CD14-positive monocyte (primary cell): Measurements from ENCODE around the gene WWOX. TPM values are rescaled to one million over a fixed set of nuclear protein-coding genes. Genes with fewer than 3 reads are reported as not detected.
A peak's percentile ranks its signal among the peaks of the same experiment; 100 is the strongest.

Source experiments
- DNase-seq, 3 donors: peaks; one replicate each; pipeline ENCODE4 v3.0.0-alpha.2; 2011 to 2022
- H2AFZ ChIP-seq: 2 replicates; pipeline ENCODE4 v1.6.0; 2012; ENCODE audit warnings: mild to moderate bottlenecking, low read depth, low read length, inconsistent platforms; ENCODE audit not compliant: insufficient read depth, poor library complexity, severe bottlenecking
- H3K27ac ChIP-seq, 2 donors: 1 replicate in 1 of 2; 2 replicates in 1 of 2; pipeline ENCODE4 v1.5.1; 2012 to 2013; ENCODE audit warnings: low read length in 2 of 2, control low read depth in 1 of 2, inconsistent platforms in 1 of 2, low read depth in 1 of 2, mild to moderate bottlenecking in 1 of 2
- H3K27me3 ChIP-seq, 2 donors: one replicate each; pipeline versions ENCODE4 v1.6.0 to v1.6.1; 2011 to 2013; ENCODE audit warnings: low read length in 2 of 2; ENCODE audit not compliant: control insufficient read depth in 2 of 2, insufficient read depth in 2 of 2
- H3K36me3 ChIP-seq, 2 donors: replicated peaks in 1 of 2; 1 replicate in 1 of 2; 2 replicates in 1 of 2; pipeline versions ENCODE4 v1.5.1 to v1.6.1; 2012 to 2013; ENCODE audit warnings: low read length in 2 of 2, control low read depth in 1 of 2, inconsistent platforms in 1 of 2, mild to moderate bottlenecking in 1 of 2; ENCODE audit not compliant: insufficient read depth in 2 of 2, control insufficient read depth in 1 of 2
- H3K4me1 ChIP-seq, 2 donors: 1 replicate in 1 of 2; 2 replicates in 1 of 2; pipeline versions ENCODE4 v1.5.1 to v1.6.1; 2012 to 2013; ENCODE audit warnings: low read length in 2 of 2, control low read depth in 1 of 2, inconsistent platforms in 1 of 2, mild to moderate bottlenecking in 1 of 2, moderate library complexity in 1 of 2; ENCODE audit not compliant: insufficient read depth in 2 of 2, control insufficient read depth in 1 of 2
- H3K4me2 ChIP-seq: replicated peaks from 2 replicates; pipeline ENCODE3; 2012; ENCODE audit warnings: low read length, moderate library complexity, mild to moderate bottlenecking; ENCODE audit not compliant: poor library complexity, severe bottlenecking; ENCODE audit errors: extremely low read depth
- H3K4me3 ChIP-seq, 3 experiments: fragments of 200-600 bp in 1 of 3; sonication (generic) in 1 of 3; replicated peaks in 1 of 3; 1 replicate in 2 of 3; 2 replicates in 1 of 3; pipeline ENCODE4 v1.5.1; 2011 to 2013; ENCODE audit warnings: low read length in 3 of 3, mild to moderate bottlenecking in 3 of 3, control low read depth in 2 of 3, low read depth in 2 of 3, inconsistent platforms in 1 of 3, moderate library complexity in 1 of 3
- H3K79me2 ChIP-seq: 2 replicates; pipeline ENCODE4 v1.6.0; 2012; ENCODE audit warnings: mild to moderate bottlenecking, control low read depth, inconsistent platforms, low read length, moderate library complexity; ENCODE audit not compliant: insufficient read depth
- H3K9ac ChIP-seq: 2 replicates; pipeline ENCODE4 v1.6.0; 2017; ENCODE audit warnings: low read length, mild to moderate bottlenecking; ENCODE audit not compliant: insufficient read depth, poor library complexity, severe bottlenecking
- H3K9me3 ChIP-seq, 2 donors: replicated peaks in 1 of 2; 1 replicate in 1 of 2; 2 replicates in 1 of 2; pipeline versions ENCODE4 v1.5.1 to v1.6.1; 2012 to 2013; ENCODE audit warnings: low read length in 2 of 2, control low read depth in 1 of 2; ENCODE audit not compliant: control insufficient read depth in 1 of 2, insufficient read depth in 1 of 2
- H4K20me1 ChIP-seq: 2 replicates; pipeline ENCODE4 v1.6.0; 2012; ENCODE audit warnings: mild to moderate bottlenecking, low read length, control low read depth, moderate library complexity; ENCODE audit not compliant: insufficient read depth
- H3K27ac Mint-ChIP-seq, 7 donors: one replicate each; pipeline ENCODE4 v1.8.0; 2020; ENCODE audit warnings: mild to moderate bottlenecking in 7 of 7, mixed read lengths in 7 of 7, moderate library complexity in 6 of 7, inconsistent platforms in 2 of 7
- H3K27me3 Mint-ChIP-seq, 3 donors: one replicate each; pipeline ENCODE4 v1.8.0; 2021 to 2022; ENCODE audit warnings: low read depth in 3 of 3, mild to moderate bottlenecking in 3 of 3, mixed read lengths in 3 of 3, moderate library complexity in 3 of 3, inconsistent platforms in 1 of 3
- H3K36me3 Mint-ChIP-seq, 2 donors: one replicate each; pipeline ENCODE4 v1.8.0; 2020; ENCODE audit warnings: mixed read lengths in 2 of 2, inconsistent platforms in 1 of 2, mild to moderate bottlenecking in 1 of 2
- H3K4me1 Mint-ChIP-seq: one replicate; pipeline ENCODE4 v1.8.0; 2020; ENCODE audit warnings: mild to moderate bottlenecking, mixed read lengths
- H3K4me3 Mint-ChIP-seq, 2 donors: one replicate each; pipeline ENCODE4 v1.8.0; 2020; ENCODE audit warnings: mild to moderate bottlenecking in 2 of 2, mixed read lengths in 2 of 2, moderate library complexity in 1 of 2
- H3K9me3 Mint-ChIP-seq, 7 donors: one replicate each; pipeline ENCODE4 v1.8.0; 2020 to 2022; ENCODE audit warnings: mixed read lengths in 7 of 7, mild to moderate bottlenecking in 6 of 7, moderate library complexity in 6 of 7, inconsistent platforms in 2 of 7
- CTCF ChIP-seq: fragments of 200-600 bp; IDR thresholded peaks from one replicate; pipeline ENCODE4 v1.8.0; 2022; ENCODE audit warnings: antibody characterized with exemption, mild to moderate bottlenecking
- WGBS: methylation state at CpG from one replicate; pipeline ENCODE4 v1.1.5; 2013; ENCODE audit warnings: missing lambda C conversion rate; ENCODE audit not compliant: insufficient coverage; 5-methylcytosine and 5-hydroxymethylcytosine counted together
- intact Hi-C, 2 donors: fragments of 100-400 bp; cut with micrococcal nuclease; formaldehyde crosslinking; loops; one replicate each; pipeline versions ENCODE4 v1.15.0 to v1.15.1; 2023
- polyA plus RNA-seq, 3 donors: library from polyadenylated mRNA; depleted of rRNA in 1 of 3; unstranded in 2 of 3; stranded (reverse) in 1 of 3; fragments of 300-500 nt in 2 of 3; fragments of >200 nt in 1 of 3; fragmentation: Illumina TruSeq in 2 of 3; gene quantifications; 1 replicate in 2 of 3; 2 replicates in 1 of 3; pipeline ENCODE4 v1.2.3, GENCODE V29; 2012 to 2021

Gene WWOX
- polyA plus RNA-seq, 3 donors, result 4.0 to 7.0 (median 6.3) TPM

- Histone ChIP-seq H3K36me3 (no peaks in the 10 kb centered on the region), H3K9ac (no peak overlapping the region), H3K4me1 (no peaks in the 10 kb centered on the region), H3K4me3 (no peak overlapping the region), H4K20me1 (no peaks in the 10 kb centered on the region), H3K9me3 (no peaks in the 10 kb centered on the region), H3K79me2 (no peaks in the 10 kb centered on the region), H3K27me3 (no peaks in the 10 kb centered on the region), H2AFZ (no peak overlapping the region), H3K27ac (no peak overlapping the region), H3K4me2 (no peak overlapping the region)
- intact Hi-C loops, result loop anchor here (10.0 kb wide), 2 partner anchors 900 to 1820 kb away; partner anchors contain the start of gene MAF (in 1 of the 2)
- H3K27me3 Mint-ChIP-seq, result peaks cover 0 to 2% (median 0%) of the 10 kb centered on the region in 3 donors
- no peaks in the 10 kb centered on the region for H3K36me3 Mint-ChIP-seq
- DNase-seq, result no peak
- no peak overlapping the region for H3K4me3 Mint-ChIP-seq
- H3K9me3 Mint-ChIP-seq, result no peaks in the 10 kb centered on the region
- no peak overlapping the region for H3K27ac Mint-ChIP-seq
- no peaks in the 10 kb centered on the region for H3K4me1 Mint-ChIP-seq
- WGBS, result 92% methylated on average over 2 of the region's 6 CpGs
- TF ChIP-seq CTCF, result no peak
Observed at GRCh38 chr16:78704416-78704815, 605.0 kb downstream of the WWOX start.

GRCh38 chr16:78705694-78706093 lies 606.2 kb downstream of the WWOX start:
- peaks cover 0 to 2% (median 0%) of the 10 kb centered on the region in 3 donors for H3K27me3 Mint-ChIP-seq
- intact Hi-C loops, result loop anchor here (10.0 kb wide), 2 partner anchors 899 to 1819 kb away; partner anchors contain the start of gene MAF (in 1 of the 2)
- no peaks in the 10 kb centered on the region for H3K79me2 ChIP-seq
- H3K27me3 ChIP-seq, result no peaks in the 10 kb centered on the region
- H3K36me3 Mint-ChIP-seq, result no peaks in the 10 kb centered on the region
- H3K9ac ChIP-seq, result no peak overlapping the region
- H3K4me1 Mint-ChIP-seq, result no peaks in the 10 kb centered on the region
- H3K9me3 Mint-ChIP-seq, result no peaks in the 10 kb centered on the region
- peak; percentile 68 for TF ChIP-seq CTCF
- H4K20me1 ChIP-seq, result no peaks in the 10 kb centered on the region
- peak; percentile 7 to 45 (median 39) for DNase-seq
- H3K9me3 ChIP-seq, result no peaks in the 10 kb centered on the region
- no peak overlapping the region for H3K4me3 Mint-ChIP-seq
- H3K4me1 ChIP-seq, result no peaks in the 10 kb centered on the region
- H2AFZ ChIP-seq, result no peak overlapping the region
- no CpG with 5 or more reads among the region's 2 CpGs for WGBS
- no peak overlapping the region for H3K4me3 ChIP-seq
- no peaks in the 10 kb centered on the region for H3K36me3 ChIP-seq
- no peak overlapping the region for H3K27ac Mint-ChIP-seq
- no peak overlapping the region for H3K4me2 ChIP-seq
- no peak overlapping the region for H3K27ac ChIP-seq
